Mucosa of stomach (tissue), 1 donor: Measurements from ENCODE around the gene CAP1.
"Not testable (repeated sequence)": the region's sequence is repeated elsewhere in the genome, so short reads cannot be mapped to it uniquely, and the experiment has no call there.

ENCODE experiments used
- H3K27me3 ChIP-seq: one replicate; pipeline ENCODE4 v1.7.0; 2013; ENCODE audit warnings: mild to moderate bottlenecking, low read length; ENCODE audit not compliant: control insufficient read depth, insufficient read depth
- H3K36me3 ChIP-seq: one replicate; pipeline ENCODE4 v1.7.0; 2013; ENCODE audit warnings: low read length; ENCODE audit not compliant: control insufficient read depth, insufficient read depth
- H3K4me1 ChIP-seq: one replicate; pipeline ENCODE4 v1.7.0; 2013; ENCODE audit warnings: mild to moderate bottlenecking, low read length; ENCODE audit not compliant: control insufficient read depth, insufficient read depth
- H3K4me3 ChIP-seq: one replicate; pipeline ENCODE4 v1.7.0; 2013; ENCODE audit warnings: low read length
- H3K9ac ChIP-seq: one replicate; pipeline ENCODE4 v1.7.0; 2013; ENCODE audit warnings: mild to moderate bottlenecking, low read length, moderate library complexity
- H3K9me3 ChIP-seq: one replicate; pipeline ENCODE4 v1.7.0; 2013; ENCODE audit warnings: mild to moderate bottlenecking, low read length, moderate library complexity; ENCODE audit not compliant: control insufficient read depth
- donor health status: Pancreatic carcinoma.

Gene CAP1

GRCh38 chr1:40037254-40037653 lies 3.3 kb upstream of the CAP1 start:
- not testable (repeated sequence) for H3K36me3 ChIP-seq, H3K9me3 ChIP-seq, H3K4me3 ChIP-seq, H3K9ac ChIP-seq, H3K27me3 ChIP-seq
- peaks cover 24% of the 10 kb centered on the region for H3K4me1 ChIP-seq

GRCh38 chr1:40038697-40039096 lies 1.8 kb upstream of the CAP1 start:
- Histone ChIP-seq H3K4me3 (no peak overlapping the region), H3K36me3 (no peaks in the 10 kb centered on the region), H3K27me3 (no peaks in the 10 kb centered on the region), H3K9ac (peak overlapping the region; percentile 86), H3K4me1 (peaks cover 35% of the 10 kb centered on the region), H3K9me3 (no peaks in the 10 kb centered on the region)

- Histone ChIP-seq H3K4me1 (peaks cover 35% of the 10 kb centered on the region), H3K9ac (peak overlapping the region; percentile 86), H3K4me3 (peak overlapping the region; percentile 39), H3K27me3 (no peaks in the 10 kb centered on the region), H3K36me3 (no peaks in the 10 kb centered on the region), H3K9me3 (no peaks in the 10 kb centered on the region)
Observed at GRCh38 chr1:40039245-40039756, 1.2 kb upstream of the CAP1 start.

GRCh38 chr1:40039757-40040510 lies 595 bp upstream of the CAP1 start:
- Histone ChIP-seq H3K4me3 (peak overlapping the region; percentile 39), H3K9me3 (no peaks in the 10 kb centered on the region), H3K27me3 (no peaks in the 10 kb centered on the region), H3K9ac (peak overlapping the region; percentile 86), H3K36me3 (no peaks in the 10 kb centered on the region), H3K4me1 (peaks cover 35% of the 10 kb centered on the region)

DNA sequence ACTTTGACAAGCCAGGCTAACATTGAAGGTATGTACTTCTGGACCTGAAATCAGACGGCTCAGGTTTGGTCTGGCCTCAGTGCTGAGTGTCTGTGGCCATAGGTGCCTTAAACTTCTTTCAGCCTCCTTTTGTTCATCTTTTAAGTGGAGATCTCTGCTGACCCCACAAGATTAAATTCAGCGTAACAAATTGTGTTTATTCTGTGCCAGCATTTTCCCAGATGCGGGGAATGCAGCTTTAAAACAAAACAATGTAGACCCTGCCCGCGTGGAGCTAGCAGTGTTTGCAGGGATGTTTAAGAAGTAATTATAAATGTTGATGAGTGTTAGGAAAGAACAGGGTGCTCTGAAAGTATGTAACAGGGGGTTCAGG lies 923 bp downstream of the CAP1 start:
- Histone ChIP-seq H3K4me3 (peak overlapping the region; percentile 96), H3K27me3 (no peaks in the 10 kb centered on the region), H3K4me1 (peaks cover 29% of the 10 kb centered on the region), H3K9ac (peak overlapping the region; percentile 86), H3K36me3 (no peaks in the 10 kb centered on the region), H3K9me3 (no peaks in the 10 kb centered on the region)

- Histone ChIP-seq H3K4me1 (peaks cover 23% of the 10 kb centered on the region), H3K27me3 (no peaks in the 10 kb centered on the region), H3K9ac (peak overlapping the region; percentile 86), H3K9me3 (no peaks in the 10 kb centered on the region), H3K36me3 (no peaks in the 10 kb centered on the region), H3K4me3 (no peak overlapping the region)
Observed at GRCh38 chr1:40042341-40042740, 1.8 kb downstream of the CAP1 start.

GRCh38 chr1:40044110-40044509 lies 3.6 kb downstream of the CAP1 start:
- no peaks in the 10 kb centered on the region for H3K27me3 ChIP-seq
- H3K36me3 ChIP-seq, result no peaks in the 10 kb centered on the region
- H3K9ac ChIP-seq, result no peak overlapping the region
- H3K9me3 ChIP-seq, result no peaks in the 10 kb centered on the region
- no peak overlapping the region for H3K4me3 ChIP-seq
- peaks cover 24% of the 10 kb centered on the region for H3K4me1 ChIP-seq

DNA sequence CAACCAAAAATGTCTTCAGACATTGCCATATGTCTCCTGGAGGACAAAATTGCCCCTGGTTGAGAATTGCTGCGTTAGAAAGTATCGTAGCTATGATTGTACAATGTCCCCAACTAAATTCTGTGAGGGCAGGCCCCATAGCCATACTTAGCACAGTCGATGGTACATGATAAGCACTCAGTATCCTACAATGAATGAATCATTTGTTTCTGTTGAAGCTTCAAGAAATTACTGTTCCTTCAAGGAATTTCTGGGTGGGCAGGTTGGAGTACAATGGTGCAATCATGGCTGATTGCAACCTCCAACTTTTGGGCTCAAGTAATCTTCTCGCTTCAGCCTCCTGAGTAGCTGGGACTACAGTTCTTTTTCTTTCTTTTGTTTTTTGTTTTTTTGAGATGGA lies 4.7 kb downstream of the CAP1 start:
- no peaks in the 10 kb centered on the region for H3K36me3 ChIP-seq
- H3K4me1 ChIP-seq, result peaks cover 20% of the 10 kb centered on the region

GRCh38 chr1:40045766-40046165 lies 5.2 kb downstream of the CAP1 start:
- Histone ChIP-seq H3K4me1 (peaks cover 20% of the 10 kb centered on the region), H3K9ac (no peak overlapping the region), H3K4me3 (no peak overlapping the region), H3K27me3 (no peaks in the 10 kb centered on the region), H3K36me3 (no peaks in the 10 kb centered on the region), H3K9me3 (no peaks in the 10 kb centered on the region)

More for the DNA sequence above, 4.7 kb downstream of the CAP1 start:
- Histone ChIP-seq H3K4me3 (no peak overlapping the region), H3K27me3 (no peaks in the 10 kb centered on the region), H3K9me3 (no peaks in the 10 kb centered on the region), H3K9ac (no peak overlapping the region)

- Histone ChIP-seq H3K9me3 (no peaks in the 10 kb centered on the region), H3K4me1 (peaks cover 14% of the 10 kb centered on the region), H3K27me3 (no peaks in the 10 kb centered on the region), H3K4me3 (no peak overlapping the region), H3K9ac (no peak overlapping the region), H3K36me3 (no peaks in the 10 kb centered on the region)
Observed at GRCh38 chr1:40047276-40047675, 6.7 kb downstream of the CAP1 start.

- no peak overlapping the region for H3K9ac ChIP-seq
- H3K4me3 ChIP-seq, result no peak overlapping the region
- H3K4me1 ChIP-seq, result peaks cover 10% of the 10 kb centered on the region
- no peaks in the 10 kb centered on the region for H3K36me3 ChIP-seq
- H3K27me3 ChIP-seq, result no peaks in the 10 kb centered on the region
- no peaks in the 10 kb centered on the region for H3K9me3 ChIP-seq
Observed at GRCh38 chr1:40047769-40048168, 7.2 kb downstream of the CAP1 start.

- H3K9ac ChIP-seq, result no peak overlapping the region
- no peak overlapping the region for H3K4me3 ChIP-seq
- H3K36me3 ChIP-seq, result no peaks in the 10 kb centered on the region
- H3K4me1 ChIP-seq, result peaks cover 10% of the 10 kb centered on the region
- H3K9me3 ChIP-seq, result no peaks in the 10 kb centered on the region
- no peaks in the 10 kb centered on the region for H3K27me3 ChIP-seq
Observed at GRCh38 chr1:40049725-40050124, 9.2 kb downstream of the CAP1 start.
